CD4-positive, alpha-beta T cell treated with Interleukin-1 beta for 1 hour (primary cell): ENCODE results near the gene ZSCAN32.

Source experiments
- DNase-seq, 2 donors: peaks; one replicate each; pipeline ENCODE4 v3.0.0-alpha.2; 2020 to 2022

The ZSCAN32 gene

DNA sequence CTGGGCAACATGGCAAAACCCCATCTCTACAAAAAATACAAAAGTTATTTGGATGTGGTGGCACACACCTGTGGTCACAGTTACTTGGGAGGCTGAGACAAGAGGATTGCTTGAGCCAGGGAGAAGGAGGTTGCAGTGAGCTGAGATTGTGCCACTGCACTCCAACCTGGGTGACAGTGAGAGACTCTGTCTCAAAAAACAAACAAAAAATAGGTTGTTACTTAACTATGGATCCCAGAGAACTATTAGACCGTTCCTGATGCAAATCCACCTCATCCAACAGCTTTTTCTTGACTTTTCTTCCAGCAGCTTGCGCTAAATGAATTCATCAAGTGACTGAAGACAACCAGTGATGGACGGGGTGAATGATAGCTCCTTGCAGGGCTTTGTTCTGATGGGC lies 45.2 kb downstream of the ZSCAN32 start, which contains the start of gene OR2C1:
Gene OR2C1 (plus strand): TSS at position 301 of the 400 bp plus-strand sequence. CDS start 52 bp downstream, at position 353.
- DNase-seq: no peak

DNA sequence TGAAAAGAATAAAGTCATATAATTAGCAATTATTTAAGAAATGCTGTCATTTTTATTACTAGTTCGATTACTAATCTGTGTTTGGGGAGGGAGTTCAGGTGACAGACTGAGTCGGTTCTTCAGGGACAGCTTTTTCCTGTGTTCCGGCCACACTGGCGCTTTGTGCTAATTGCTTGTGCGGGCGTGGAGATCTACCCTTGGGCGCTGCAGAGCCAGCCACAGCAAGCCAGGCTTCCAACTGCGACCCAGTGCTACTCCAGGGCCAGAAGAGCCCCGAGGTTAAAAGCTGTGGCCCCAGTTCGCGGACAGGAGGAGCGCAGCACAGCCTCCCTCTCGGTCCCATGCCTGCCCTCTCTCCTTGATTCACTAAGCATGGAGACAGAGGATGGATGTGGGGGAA lies 51.6 kb downstream of the ZSCAN32 start:
- DNase-seq: no peak

DNA sequence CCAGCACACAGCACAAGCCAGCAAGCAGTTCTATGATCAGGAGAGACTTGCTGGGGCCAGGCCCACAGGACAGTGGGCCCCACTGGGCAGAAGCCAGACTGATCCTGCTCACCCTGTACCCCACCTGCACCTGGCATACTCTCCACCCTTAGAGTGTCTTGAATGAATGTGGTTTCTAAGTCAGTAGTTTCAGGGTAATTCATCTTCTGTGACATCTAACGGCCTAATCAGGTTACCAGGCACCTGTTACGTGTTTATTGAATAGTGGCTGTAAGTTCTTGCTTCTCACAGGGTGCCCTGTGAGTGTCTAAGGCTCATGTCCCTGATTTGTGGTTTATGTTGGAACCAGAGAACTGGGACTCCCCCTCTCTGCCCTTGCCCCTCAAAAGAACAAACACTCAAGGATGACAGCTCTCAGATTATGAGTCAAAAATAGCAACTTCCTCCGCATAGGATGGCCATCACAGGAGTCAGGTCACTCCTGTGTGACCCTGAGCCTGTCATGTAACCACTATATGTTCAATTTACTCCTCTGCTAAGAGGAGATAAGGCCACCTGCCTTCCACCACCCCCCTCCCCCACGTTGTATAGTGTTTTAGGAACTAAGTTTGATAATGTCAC lies 52.1 kb downstream of the ZSCAN32 start:
- no peak for DNase-seq

DNA sequence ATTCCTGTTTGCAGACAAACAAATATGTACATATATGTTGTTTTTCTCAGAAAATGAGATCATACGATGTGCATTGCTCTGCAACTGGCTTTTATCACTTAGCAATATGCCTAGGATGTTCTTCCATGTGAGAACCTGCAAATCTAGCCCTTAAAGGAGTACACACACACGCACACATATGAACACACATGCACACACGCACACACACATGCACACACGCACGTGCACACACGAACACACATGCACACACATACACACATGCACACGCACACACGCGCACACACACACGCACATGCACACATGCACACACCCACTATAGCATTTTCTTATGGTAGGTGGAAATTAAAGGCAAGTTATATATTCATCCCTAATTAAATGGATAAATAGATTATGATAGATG lies 53.2 kb downstream of the ZSCAN32 start:
- no peak for DNase-seq

DNA sequence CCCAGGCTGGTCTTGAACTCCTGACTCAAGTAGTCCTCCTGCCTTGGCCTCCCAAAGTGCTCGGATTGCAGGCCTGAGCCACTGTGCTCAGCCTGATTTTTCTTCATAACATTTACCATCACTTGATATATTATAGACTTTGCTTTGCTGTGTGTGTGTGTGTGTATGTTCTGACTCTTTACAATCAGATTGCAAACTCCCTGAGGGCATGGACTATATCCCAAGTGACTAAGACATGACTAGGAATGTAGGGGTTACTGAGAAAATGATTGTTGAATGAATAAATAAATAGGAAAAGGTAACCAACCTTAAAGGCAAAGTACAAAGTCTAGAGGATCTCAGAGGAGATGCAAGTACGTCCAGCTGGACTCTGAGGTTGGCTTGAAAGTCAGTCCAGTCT lies 54.8 kb downstream of the ZSCAN32 start:
- DNase-seq: no peak
